BLaER1 (cell line): Measurements from ENCODE around the gene RNU1-4.
"Not testable (repeated sequence)": the region's sequence is repeated elsewhere in the genome, so short reads cannot be mapped to it uniquely, and the experiment has no call there.

ENCODE experiments used
- H3K27ac ChIP-seq: shearing (Covaris generic); formaldehyde crosslinking; 2 replicates; pipeline ENCODE4 v1.8.1; 2022
- H3K27me3 ChIP-seq: shearing (Covaris generic); formaldehyde crosslinking; 2 replicates; pipeline ENCODE4 v1.8.1; 2022
- H3K36me3 ChIP-seq: shearing (Covaris generic); formaldehyde crosslinking; 2 replicates; pipeline ENCODE4 v1.8.1; 2022
- H3K4me1 ChIP-seq: shearing (Covaris generic); formaldehyde crosslinking; 2 replicates; pipeline ENCODE4 v1.8.1; 2022
- H3K4me2 ChIP-seq: shearing (Covaris generic); formaldehyde crosslinking; 2 replicates; pipeline ENCODE4 v1.8.1; 2022
- H3K4me3 ChIP-seq: shearing (Covaris generic); formaldehyde crosslinking; 2 replicates; pipeline ENCODE4 v1.8.1; 2022
- H3K9ac ChIP-seq: shearing (Covaris generic); formaldehyde crosslinking; 2 replicates; pipeline ENCODE4 v1.8.1; 2022
- H3K9me3 ChIP-seq: shearing (Covaris generic); formaldehyde crosslinking; 2 replicates; pipeline ENCODE4 v1.8.1; 2022
- H4K20me1 ChIP-seq: shearing (Covaris generic); formaldehyde crosslinking; 2 replicates; pipeline ENCODE4 v1.8.1; 2022

RNU1-4 gene

DNA sequence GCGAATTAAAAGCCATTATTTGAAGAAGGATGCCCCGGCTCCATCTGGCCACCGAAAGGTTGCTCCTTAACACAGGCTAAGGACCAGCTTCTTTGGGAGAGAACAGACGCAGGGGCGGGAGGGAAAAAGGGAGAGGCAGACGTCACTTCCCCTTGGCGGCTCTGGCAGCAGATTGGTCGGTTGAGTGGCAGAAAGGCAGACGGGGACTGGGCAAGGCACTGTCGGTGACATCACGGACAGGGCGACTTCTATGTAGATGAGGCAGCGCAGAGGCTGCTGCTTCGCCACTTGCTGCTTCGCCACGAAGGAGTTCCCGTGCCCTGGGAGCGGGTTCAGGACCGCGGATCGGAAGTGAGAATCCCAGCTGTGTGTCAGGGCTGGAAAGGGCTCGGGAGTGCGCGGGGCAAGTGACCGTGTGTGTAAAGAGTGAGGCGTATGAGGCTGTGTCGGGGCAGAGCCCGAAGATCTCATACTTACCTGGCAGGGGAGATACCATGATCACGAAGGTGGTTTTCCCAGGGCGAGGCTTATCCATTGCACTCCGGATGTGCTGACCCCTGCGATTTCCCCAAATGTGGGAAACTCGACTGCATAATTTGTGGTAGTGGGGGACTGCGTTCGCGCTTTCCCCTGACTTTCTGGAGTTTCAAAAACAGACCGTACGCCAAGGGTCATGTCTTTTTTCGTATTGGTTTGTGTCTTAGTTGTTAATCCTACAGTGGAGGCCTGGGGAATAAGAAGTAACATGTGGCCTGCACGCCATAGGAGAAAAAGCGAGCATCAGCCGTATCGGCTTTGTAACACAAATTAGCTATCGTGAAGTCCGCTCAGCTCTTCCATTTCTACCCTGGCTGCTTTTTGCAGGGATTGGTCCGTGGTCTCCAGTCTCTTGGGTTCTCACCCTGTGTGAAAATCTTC lies at the start of gene RNU1-4:
Gene RNU1-4, plus strand, starts transcription at position 470 of the 918 bp plus-strand sequence.
- H3K4me1 ChIP-seq, H3K36me3 ChIP-seq, H3K4me2 ChIP-seq, H3K27ac ChIP-seq, H3K9ac ChIP-seq, H3K27me3 ChIP-seq, H3K4me3 ChIP-seq, H4K20me1 ChIP-seq, H3K9me3 ChIP-seq: not testable (repeated sequence)

DNA sequence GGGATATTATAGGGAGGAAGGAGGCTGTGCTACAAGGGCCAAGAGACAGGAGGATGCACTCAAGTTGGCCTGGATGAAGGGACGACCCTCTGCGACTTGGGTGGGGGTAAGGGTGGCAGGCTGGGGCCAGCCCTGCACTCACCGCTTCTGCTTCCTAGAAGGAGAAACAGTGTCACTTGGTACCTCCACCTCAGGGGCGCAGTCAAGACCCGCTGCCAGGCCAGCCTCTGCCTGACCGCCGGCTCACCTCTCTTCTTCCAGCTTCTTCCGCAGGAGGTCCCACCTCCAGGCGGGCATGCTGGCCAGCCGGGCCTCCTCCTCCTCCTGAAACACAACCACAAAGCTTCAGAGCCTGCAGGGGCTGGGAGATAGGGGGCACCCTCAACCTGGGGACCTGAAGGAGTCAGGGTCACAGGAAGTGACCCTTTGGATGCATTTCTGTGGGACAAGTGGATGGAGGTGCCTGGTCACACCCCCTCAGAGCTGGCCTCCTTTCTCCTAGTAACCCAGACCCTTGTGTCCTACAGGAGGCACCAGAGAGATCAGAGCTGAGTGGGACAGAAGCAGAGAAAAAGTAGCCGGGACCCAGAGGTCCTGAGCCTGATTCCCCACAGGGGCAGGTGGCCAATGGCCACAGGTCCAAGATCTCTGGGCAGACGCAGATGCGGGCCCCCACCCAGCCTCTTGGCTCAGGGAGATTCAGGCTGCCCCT lies 49.2 kb upstream of the RNU1-4 start:
- H3K9me3 ChIP-seq, H4K20me1 ChIP-seq, H3K27ac ChIP-seq, H3K4me1 ChIP-seq, H3K4me3 ChIP-seq, H3K36me3 ChIP-seq, H3K9ac ChIP-seq, H3K4me2 ChIP-seq: not testable (repeated sequence)
- peaks cover 14% of the 10 kb centered on the region for H3K27me3 ChIP-seq

DNA sequence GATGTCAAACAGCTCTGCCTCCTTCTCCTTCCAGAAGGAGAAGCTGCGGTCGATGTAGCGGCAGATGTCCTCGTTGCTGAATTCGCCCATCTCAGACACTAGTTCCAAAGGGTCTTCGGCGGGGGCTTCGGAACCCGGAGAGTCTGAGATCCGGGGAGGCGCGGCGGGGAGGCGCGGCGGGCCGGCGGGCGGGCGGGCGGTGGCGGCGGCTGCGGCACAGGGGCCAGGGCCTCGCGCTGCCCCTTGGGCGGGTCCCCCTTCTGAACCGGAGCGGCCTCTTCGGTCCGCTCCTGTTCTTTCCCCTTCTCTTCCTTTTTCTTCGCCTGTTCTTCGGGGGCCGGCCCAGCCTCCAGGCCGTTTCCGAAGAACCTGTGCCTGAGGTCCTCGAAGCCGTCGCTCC lies 48.0 kb upstream of the RNU1-4 start:
- not testable (repeated sequence) for H3K4me1 ChIP-seq, H3K4me2 ChIP-seq

GRCh38 chr1:16692717-16693448 lies 47.4 kb upstream of the RNU1-4 start:
- H3K36me3 ChIP-seq, H3K4me2 ChIP-seq, H3K9ac ChIP-seq, H3K4me1 ChIP-seq, H4K20me1 ChIP-seq, H3K4me3 ChIP-seq, H3K9me3 ChIP-seq, H3K27ac ChIP-seq: not testable (repeated sequence)
- peaks cover 26% of the 10 kb centered on the region for H3K27me3 ChIP-seq

More for the DNA sequence above, 48.0 kb upstream of the RNU1-4 start:
- H3K9ac ChIP-seq, H3K27ac ChIP-seq, H3K4me3 ChIP-seq, H4K20me1 ChIP-seq, H3K36me3 ChIP-seq, H3K9me3 ChIP-seq: not testable (repeated sequence)
- H3K27me3 ChIP-seq = peaks cover 23% of the 10 kb centered on the region

DNA sequence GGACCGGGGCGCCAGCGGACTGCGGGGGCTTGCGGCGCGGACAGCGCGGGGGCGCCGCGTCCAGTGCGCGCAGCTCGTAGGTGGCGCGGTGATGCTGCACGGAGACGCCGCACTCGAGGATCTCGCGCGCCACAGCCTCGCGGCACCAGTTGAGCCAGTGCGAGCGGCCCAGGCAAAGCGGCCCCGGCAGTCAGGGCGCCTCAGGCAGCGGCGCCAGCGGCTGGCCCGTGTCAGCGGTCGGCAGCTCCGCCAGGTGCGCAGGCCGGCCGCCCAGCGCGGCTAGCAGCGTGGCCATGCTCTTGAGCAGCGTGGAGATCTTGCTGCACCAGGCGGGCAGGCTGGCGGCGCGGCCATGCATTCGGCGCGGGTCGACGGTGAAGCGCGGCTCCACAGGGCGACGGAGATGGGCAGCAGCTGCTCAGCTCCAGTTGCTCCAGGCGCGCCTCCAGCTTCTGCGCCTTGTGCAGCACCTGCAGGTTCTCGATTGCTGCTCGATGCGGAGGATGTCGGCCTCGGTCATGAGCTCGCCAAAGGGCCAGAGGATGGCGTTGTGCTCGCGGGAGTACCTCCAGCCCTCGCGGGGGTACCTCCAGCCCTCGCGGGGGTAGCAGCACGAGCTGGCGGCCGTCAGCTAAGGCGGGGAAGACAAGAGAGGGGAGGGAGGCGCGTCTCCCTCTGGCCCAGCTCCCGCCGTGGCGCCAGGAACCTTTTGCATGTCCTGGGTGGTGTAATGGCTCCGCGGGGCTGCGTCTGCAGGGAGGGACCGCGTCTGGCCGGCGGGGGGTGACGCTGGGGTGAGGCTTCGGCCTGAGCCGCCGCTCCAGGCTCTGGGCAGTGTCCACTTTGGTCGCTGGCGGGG lies 46.6 kb upstream of the RNU1-4 start:
- H3K36me3 ChIP-seq, H3K9ac ChIP-seq, H3K4me2 ChIP-seq, H4K20me1 ChIP-seq, H3K4me1 ChIP-seq, H3K4me3 ChIP-seq, H3K9me3 ChIP-seq, H3K27ac ChIP-seq: not testable (repeated sequence)
- H3K27me3 ChIP-seq = peaks cover 30% of the 10 kb centered on the region

DNA sequence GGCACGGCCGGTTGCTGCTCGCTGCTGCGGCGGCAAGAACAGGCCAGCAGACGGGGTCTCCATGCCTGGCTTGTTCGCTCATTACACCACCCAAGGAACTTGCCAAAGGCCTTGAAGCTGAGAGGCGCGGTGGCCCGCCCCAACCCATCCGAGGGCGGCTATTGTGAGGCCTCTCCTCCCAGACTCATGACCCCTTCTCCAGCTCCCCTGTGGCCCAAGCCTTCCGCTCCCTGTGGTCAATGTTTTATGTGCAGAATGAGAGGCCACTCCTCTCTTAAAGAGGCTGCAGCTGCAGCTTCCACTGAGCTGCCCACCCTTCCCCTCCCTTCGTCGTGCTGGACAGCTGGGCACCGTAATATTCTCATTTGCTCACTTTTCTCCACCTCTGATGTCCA lies 46.0 kb upstream of the RNU1-4 start:
- not testable (repeated sequence) for H3K4me3 ChIP-seq, H3K9ac ChIP-seq, H3K36me3 ChIP-seq, H3K4me1 ChIP-seq, H3K9me3 ChIP-seq, H4K20me1 ChIP-seq, H3K4me2 ChIP-seq, H3K27ac ChIP-seq
- H3K27me3 ChIP-seq = peaks cover 31% of the 10 kb centered on the region

DNA sequence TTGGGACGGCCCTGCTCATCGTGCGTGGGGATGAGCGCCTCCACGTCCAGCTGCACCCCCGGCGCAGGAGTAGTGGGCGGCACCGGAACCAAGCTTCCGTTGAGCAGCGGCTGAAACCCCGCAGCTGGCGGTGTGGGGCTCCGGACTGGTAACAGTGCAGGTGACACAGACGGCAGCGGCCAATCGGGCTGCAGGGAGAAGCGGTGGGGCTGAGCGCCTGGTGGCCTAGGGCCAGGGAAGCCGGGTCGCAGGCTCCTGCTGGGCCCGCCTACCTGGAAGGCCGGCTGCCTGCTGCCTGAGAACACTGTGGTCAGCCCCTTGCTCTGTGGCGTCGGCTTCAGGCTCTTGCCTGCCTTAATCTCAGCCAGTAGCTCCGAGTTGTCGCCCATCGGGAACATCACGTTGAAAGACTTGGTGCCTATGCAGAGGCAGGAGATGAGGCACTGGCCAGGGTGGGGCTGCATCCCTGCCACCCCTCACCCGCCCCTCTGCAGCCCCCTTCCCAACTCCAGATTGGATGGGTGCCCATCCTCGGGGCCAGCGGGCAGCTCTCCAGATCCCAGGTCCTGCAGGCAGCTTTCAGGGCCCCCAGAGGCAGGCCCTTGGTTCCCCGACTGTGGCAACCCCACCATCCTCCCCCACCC lies 43.7 kb upstream of the RNU1-4 start:
- not testable (repeated sequence) for H3K36me3 ChIP-seq, H4K20me1 ChIP-seq, H3K27ac ChIP-seq, H3K4me3 ChIP-seq, H3K9ac ChIP-seq, H3K9me3 ChIP-seq, H3K4me1 ChIP-seq
- Histone ChIP-seq H3K4me2 (peak overlapping the region; percentile 42), H3K27me3 (peaks cover 37% of the 10 kb centered on the region)

DNA sequence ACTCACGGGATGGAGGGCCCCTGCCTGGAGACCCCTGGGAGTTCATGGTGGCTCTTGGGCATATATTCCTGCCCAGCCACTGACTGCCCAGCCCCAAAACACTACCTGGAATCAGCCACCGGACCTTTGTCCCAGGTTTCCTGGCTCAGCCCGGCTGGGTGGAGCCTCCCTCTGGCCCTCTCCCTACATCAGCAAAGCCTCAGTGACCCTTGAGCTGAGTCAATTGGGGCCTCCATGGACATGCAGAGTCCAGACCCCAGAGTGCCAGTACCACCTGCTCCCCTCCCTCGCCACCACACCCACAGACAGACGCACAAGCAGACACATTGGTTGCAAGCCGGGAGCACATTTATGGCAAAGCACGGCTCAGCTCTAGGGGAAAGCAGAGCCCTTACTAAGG lies 43.2 kb upstream of the RNU1-4 start:
- H3K4me3 ChIP-seq, H3K27ac ChIP-seq, H3K36me3 ChIP-seq, H3K4me1 ChIP-seq, H3K9me3 ChIP-seq, H4K20me1 ChIP-seq, H3K4me2 ChIP-seq, H3K9ac ChIP-seq: not testable (repeated sequence)
- peaks cover 35% of the 10 kb centered on the region for H3K27me3 ChIP-seq

- not testable (repeated sequence) for H4K20me1 ChIP-seq, H3K9me3 ChIP-seq, H3K4me2 ChIP-seq, H3K4me1 ChIP-seq, H3K9ac ChIP-seq, H3K36me3 ChIP-seq, H3K4me3 ChIP-seq, H3K27ac ChIP-seq
- peaks cover 25% of the 10 kb centered on the region for H3K27me3 ChIP-seq
These were observed 40.9 kb upstream of the RNU1-4 start for GRCh38 chr1:16699440-16699839.

- not testable (repeated sequence) for H3K4me1 ChIP-seq, H3K9me3 ChIP-seq, H3K27ac ChIP-seq, H3K4me3 ChIP-seq, H3K9ac ChIP-seq, H3K36me3 ChIP-seq, H3K4me2 ChIP-seq, H4K20me1 ChIP-seq
- H3K27me3 ChIP-seq = peaks cover 25% of the 10 kb centered on the region
These were observed 40.0 kb upstream of the RNU1-4 start for GRCh38 chr1:16700138-16700895.

- not testable (repeated sequence) for H3K4me1 ChIP-seq, H3K27ac ChIP-seq, H3K4me3 ChIP-seq, H4K20me1 ChIP-seq, H3K9me3 ChIP-seq, H3K9ac ChIP-seq, H3K4me2 ChIP-seq, H3K36me3 ChIP-seq
- H3K27me3 ChIP-seq = peaks cover 25% of the 10 kb centered on the region
These were observed 39.1 kb upstream of the RNU1-4 start for GRCh38 chr1:16701189-16701588.

DNA sequence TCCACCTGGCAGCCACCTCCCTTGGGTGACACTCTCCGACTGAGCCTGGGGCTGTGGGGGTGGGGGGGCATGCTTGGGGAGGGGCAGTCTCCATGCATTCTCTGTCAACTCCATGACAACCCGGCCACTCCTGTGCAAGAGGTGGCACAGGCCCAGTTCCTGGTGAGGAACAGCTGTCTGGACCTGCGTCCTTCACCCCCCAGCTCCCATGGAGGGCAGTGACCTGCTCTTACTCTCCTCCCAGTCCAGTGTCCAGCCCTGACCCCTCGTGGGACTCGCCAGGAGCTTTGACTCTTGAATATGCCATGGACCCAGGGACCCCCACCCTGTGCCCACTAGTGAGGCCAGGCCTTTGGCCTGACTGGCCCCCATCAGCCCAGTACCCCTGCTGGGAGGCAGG lies 38.0 kb upstream of the RNU1-4 start:
- peaks cover 19% of the 10 kb centered on the region for H3K27me3 ChIP-seq
- H3K9me3 ChIP-seq, H3K27ac ChIP-seq, H3K4me1 ChIP-seq, H3K36me3 ChIP-seq, H4K20me1 ChIP-seq, H3K4me2 ChIP-seq, H3K4me3 ChIP-seq, H3K9ac ChIP-seq: not testable (repeated sequence)

- not testable (repeated sequence) for H3K36me3 ChIP-seq, H3K4me2 ChIP-seq, H4K20me1 ChIP-seq, H3K9me3 ChIP-seq, H3K4me1 ChIP-seq, H3K27ac ChIP-seq, H3K9ac ChIP-seq, H3K4me3 ChIP-seq
- H3K27me3 ChIP-seq = peaks cover 16% of the 10 kb centered on the region
These were observed 37.2 kb upstream of the RNU1-4 start for GRCh38 chr1:16703141-16703540.
